ENCODE data around the gene ANGPTL8. TPM values are rescaled to one million over a fixed set of nuclear protein-coding genes. Genes with fewer than 3 reads are reported as not detected.

Gene ANGPTL8
- not detected in 2 replicates for total RNA-seq

- no peak within 1 kb of the TSS for H3K4me2 ChIP-seq (ENCODE audit: insufficient read depth, low read length)
- no peak for TF ChIP-seq CTCF (IDR thresholded peaks at IDR 0.05; ENCODE audit: extremely low read depth, low read depth, low read length)
- H3K4me1 ChIP-seq (ENCODE audit: insufficient read depth, low read length): peaks cover 3% of the 10 kb centered on the region
- no peaks in the 10 kb centered on the region for H3K79me2 ChIP-seq (ENCODE audit: insufficient read depth, low read length)
- no peak within 1 kb of the TSS for H3K27ac ChIP-seq (ENCODE audit: low read depth, low read length)
- no peaks in the 10 kb centered on the region for H3K9me3 ChIP-seq (ENCODE audit: low read depth, low read length)
- no peak within 1 kb of the TSS for H3K4me3 ChIP-seq (ENCODE audit: insufficient read depth, low read length)
- DNase-seq (ENCODE audit: insufficient read length, low spot score, missing footprints): peak; percentile 68
- no peaks in the 10 kb centered on the region for H3K27me3 ChIP-seq (ENCODE audit: insufficient read depth, low read length)
- no peaks in the 10 kb centered on the region for H4K20me1 ChIP-seq (ENCODE audit: insufficient read depth, low read length)
- H2AFZ ChIP-seq (ENCODE audit: low read length): no peak within 1 kb of the TSS
- H3K36me3 ChIP-seq (ENCODE audit: insufficient read depth, low read length): peaks cover 4% of the 10 kb centered on the region
Measured at GRCh38 chr19:11239377-11240000, at the start of gene ANGPTL8. Gene ANGPTL8, plus strand, starts transcription at chr19:11239619. Its CDS starts 19 bp downstream, at chr19:11239638.

GRCh38 chr19:11190501-11190900 is 48.9 kb upstream of the ANGPTL8 start:
- TF ChIP-seq CTCF (IDR thresholded peaks at IDR 0.05; ENCODE audit: extremely low read depth, low read depth, low read length): no peak
- no peak overlapping the region for H2AFZ ChIP-seq (ENCODE audit: low read length)
- H3K4me3 ChIP-seq (ENCODE audit: insufficient read depth, low read length): no peak overlapping the region
- no peaks in the 10 kb centered on the region for H3K27me3 ChIP-seq (ENCODE audit: insufficient read depth, low read length)
- H3K27ac ChIP-seq (ENCODE audit: low read depth, low read length): no peak overlapping the region
- no peak for DNase-seq (ENCODE audit: insufficient read length, low spot score, missing footprints)
- peaks cover 17% of the 10 kb centered on the region for H4K20me1 ChIP-seq (ENCODE audit: insufficient read depth, low read length)
- peaks cover 23% of the 10 kb centered on the region for H3K4me1 ChIP-seq (ENCODE audit: insufficient read depth, low read length)
- no peak overlapping the region for H3K4me2 ChIP-seq (ENCODE audit: insufficient read depth, low read length)
- H3K79me2 ChIP-seq (ENCODE audit: insufficient read depth, low read length): peaks cover 86% of the 10 kb centered on the region
- H3K36me3 ChIP-seq (ENCODE audit: insufficient read depth, low read length): peaks cover 68% of the 10 kb centered on the region
- no peaks in the 10 kb centered on the region for H3K9me3 ChIP-seq (ENCODE audit: low read depth, low read length)

- H3K27ac ChIP-seq (ENCODE audit: low read depth, low read length): no peak overlapping the region
- H4K20me1 ChIP-seq (ENCODE audit: insufficient read depth, low read length): peaks cover 21% of the 10 kb centered on the region
- peaks cover 60% of the 10 kb centered on the region for H3K36me3 ChIP-seq (ENCODE audit: insufficient read depth, low read length)
- no peak overlapping the region for H3K4me3 ChIP-seq (ENCODE audit: insufficient read depth, low read length)
- H3K4me1 ChIP-seq (ENCODE audit: insufficient read depth, low read length): peaks cover 25% of the 10 kb centered on the region
- peaks cover 87% of the 10 kb centered on the region for H3K79me2 ChIP-seq (ENCODE audit: insufficient read depth, low read length)
- no peaks in the 10 kb centered on the region for H3K9me3 ChIP-seq (ENCODE audit: low read depth, low read length)
- DNase-seq (ENCODE audit: insufficient read length, low spot score, missing footprints): peak; percentile 99
- peak overlapping the region; percentile 53 for H3K4me2 ChIP-seq (ENCODE audit: insufficient read depth, low read length)
- TF ChIP-seq CTCF (IDR thresholded peaks at IDR 0.05; ENCODE audit: extremely low read depth, low read depth, low read length): no peak
- no peak overlapping the region for H2AFZ ChIP-seq (ENCODE audit: low read length)
- H3K27me3 ChIP-seq (ENCODE audit: insufficient read depth, low read length): no peaks in the 10 kb centered on the region
Measured at GRCh38 chr19:11191273-11191755, 48.1 kb upstream of the ANGPTL8 start.

- Histone ChIP-seq H3K9me3 (ENCODE audit: low read depth, low read length) (no peaks in the 10 kb centered on the region), H4K20me1 (ENCODE audit: insufficient read depth, low read length) (peaks cover 24% of the 10 kb centered on the region), H3K27ac (ENCODE audit: low read depth, low read length) (no peak overlapping the region), H3K4me1 (ENCODE audit: insufficient read depth, low read length) (peaks cover 25% of the 10 kb centered on the region), H3K79me2 (ENCODE audit: insufficient read depth, low read length) (peaks cover 88% of the 10 kb centered on the region), H3K36me3 (ENCODE audit: insufficient read depth, low read length) (peaks cover 55% of the 10 kb centered on the region), H3K27me3 (ENCODE audit: insufficient read depth, low read length) (no peaks in the 10 kb centered on the region), H2AFZ (ENCODE audit: low read length) (no peak overlapping the region), H3K4me2 (ENCODE audit: insufficient read depth, low read length) (peak overlapping the region; percentile 53), H3K4me3 (ENCODE audit: insufficient read depth, low read length) (no peak overlapping the region)
- TF ChIP-seq CTCF (IDR thresholded peaks at IDR 0.05; ENCODE audit: extremely low read depth, low read depth, low read length): no peak
- peak; percentile 62 for DNase-seq (ENCODE audit: insufficient read length, low spot score, missing footprints)
Measured at GRCh38 chr19:11191934-11192333, 47.5 kb upstream of the ANGPTL8 start.
